NB4 (cell line): ENCODE results near the gene IGSF9B.

ENCODE experiments used
- CTCF ChIP-seq: IDR thresholded peaks from one replicate; pipeline ENCODE4 v1.5.1; 2012; ENCODE audit warnings: low read depth, low read length
- MYC ChIP-seq: IDR thresholded peaks from 2 replicates; pipeline ENCODE4 v1.6.1; 2011; ENCODE audit warnings: low read depth, low read length
- POLR2A ChIP-seq: IDR thresholded peaks from 2 replicates; pipeline ENCODE4 v1.6.1; 2011; ENCODE audit warnings: mild to moderate bottlenecking; ENCODE audit not compliant: insufficient read length; ENCODE audit errors: extremely low read depth
- TF ChIP-seq, protein P1 (sequence below): IDR thresholded peaks from 2 replicates; pipeline ENCODE4 v1.6.1; 2011; ENCODE audit warnings: low read depth, low read length

DNA sequence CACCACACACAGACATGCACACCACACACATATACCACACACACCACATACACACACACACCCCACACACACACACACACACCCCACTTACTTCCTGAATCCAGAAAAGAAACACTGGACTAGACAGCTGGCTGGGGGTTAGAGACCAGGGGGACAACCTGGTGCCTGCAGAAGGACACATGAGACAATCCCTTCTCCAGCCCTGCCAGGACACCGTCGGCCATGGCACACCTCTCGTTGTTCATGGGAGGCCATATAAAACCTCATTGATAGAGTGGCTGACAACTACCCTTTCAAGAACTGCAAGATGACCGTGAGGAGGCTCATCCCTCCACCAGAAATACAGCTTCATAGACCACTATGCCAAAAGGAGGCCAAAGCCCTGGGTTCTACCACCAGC, 54.3 kb downstream of the IGSF9B start:
- no peak for TF ChIP-seq CTCF
- no peak for TF ChIP-seq POLR2A
- TF ChIP-seq, protein P1, sequence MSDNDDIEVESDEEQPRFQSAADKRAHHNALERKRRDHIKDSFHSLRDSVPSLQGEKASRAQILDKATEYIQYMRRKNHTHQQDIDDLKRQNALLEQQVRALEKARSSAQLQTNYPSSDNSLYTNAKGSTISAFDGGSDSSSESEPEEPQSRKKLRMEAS, result no peak
- TF ChIP-seq MYC, result no peak
